ENCODE results near the gene CATSPERE.
"Not testable (repeated sequence)": the region's sequence is repeated elsewhere in the genome, so short reads cannot be mapped to it uniquely, and the experiment has no call there.

CATSPERE gene

DNA sequence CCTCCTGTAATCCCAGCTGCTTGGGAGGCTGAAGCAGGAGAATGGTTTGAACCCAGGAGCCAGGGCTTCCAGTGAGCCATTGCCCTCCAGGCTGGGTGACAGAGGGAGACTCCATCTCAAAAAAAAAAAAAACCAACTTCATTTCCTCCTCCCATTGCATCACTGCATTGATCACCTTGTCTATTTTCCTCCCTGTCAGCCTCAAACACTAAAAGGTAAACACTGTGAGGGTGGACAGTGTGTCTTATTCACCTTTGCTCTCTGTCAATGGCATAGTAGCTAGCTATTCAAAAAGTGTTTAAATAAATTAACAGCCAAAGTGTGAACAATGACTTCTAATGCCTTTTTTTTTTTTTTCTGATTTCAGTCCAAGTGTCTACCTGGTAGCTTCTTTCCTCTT lies 178.5 kb downstream of the CATSPERE start:
- no peak for DNase-seq

- DNase-seq: no peak
Observed at GRCh38 chr1:244640917-244641316, 179.8 kb downstream of the CATSPERE start.

- DNase-seq: no peak
Observed at GRCh38 chr1:244642526-244642925, 181.5 kb downstream of the CATSPERE start.

GRCh38 chr1:244642988-244643387 lies 181.9 kb downstream of the CATSPERE start:
- no peak for DNase-seq

GRCh38 chr1:244645414-244645813 lies 184.3 kb downstream of the CATSPERE start:
- no peak for DNase-seq

DNA sequence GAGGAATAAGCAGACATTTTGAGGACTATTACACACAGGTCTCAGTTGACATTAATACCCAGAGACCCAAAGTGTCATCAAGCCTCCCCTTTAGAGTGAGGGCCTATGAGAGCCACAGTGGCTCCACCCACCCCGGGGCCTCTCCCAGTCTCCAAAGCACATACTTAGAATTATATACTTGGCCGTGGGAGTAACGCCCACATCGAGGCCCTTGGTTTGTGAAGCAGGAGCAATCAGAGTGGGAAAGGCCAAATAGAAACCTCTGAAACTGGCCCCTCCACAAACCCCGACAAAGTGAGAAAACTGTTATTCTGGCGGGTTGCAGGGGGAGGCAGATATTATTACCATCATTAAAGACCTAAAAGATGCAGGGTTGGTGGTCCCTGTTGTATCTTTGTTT lies 184.8 kb downstream of the CATSPERE start:
- no peak for DNase-seq

DNA sequence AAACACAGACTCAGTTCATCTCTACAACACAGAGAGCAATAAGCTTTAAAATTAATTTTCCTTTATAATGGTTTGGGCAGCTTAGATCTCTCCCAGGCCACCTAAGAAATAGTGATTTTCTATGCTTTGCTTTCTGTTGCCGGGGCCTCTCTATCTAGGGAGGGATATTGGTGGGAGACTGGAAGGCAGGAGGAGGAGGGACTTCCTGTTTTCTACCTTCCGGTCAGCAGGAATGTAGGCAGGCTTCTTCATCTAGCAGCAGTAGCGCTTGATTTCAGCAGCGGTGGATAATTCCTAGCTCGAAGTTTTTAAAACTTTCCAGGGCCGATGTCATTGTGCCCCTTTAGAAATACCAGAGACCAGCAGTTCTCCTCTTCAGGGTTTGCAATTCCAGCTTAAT lies 186.7 kb downstream of the CATSPERE start:
- no peak for DNase-seq

GRCh38 chr1:244651956-244652622 lies 191.0 kb downstream of the CATSPERE start:
- no peak for DNase-seq

DNA sequence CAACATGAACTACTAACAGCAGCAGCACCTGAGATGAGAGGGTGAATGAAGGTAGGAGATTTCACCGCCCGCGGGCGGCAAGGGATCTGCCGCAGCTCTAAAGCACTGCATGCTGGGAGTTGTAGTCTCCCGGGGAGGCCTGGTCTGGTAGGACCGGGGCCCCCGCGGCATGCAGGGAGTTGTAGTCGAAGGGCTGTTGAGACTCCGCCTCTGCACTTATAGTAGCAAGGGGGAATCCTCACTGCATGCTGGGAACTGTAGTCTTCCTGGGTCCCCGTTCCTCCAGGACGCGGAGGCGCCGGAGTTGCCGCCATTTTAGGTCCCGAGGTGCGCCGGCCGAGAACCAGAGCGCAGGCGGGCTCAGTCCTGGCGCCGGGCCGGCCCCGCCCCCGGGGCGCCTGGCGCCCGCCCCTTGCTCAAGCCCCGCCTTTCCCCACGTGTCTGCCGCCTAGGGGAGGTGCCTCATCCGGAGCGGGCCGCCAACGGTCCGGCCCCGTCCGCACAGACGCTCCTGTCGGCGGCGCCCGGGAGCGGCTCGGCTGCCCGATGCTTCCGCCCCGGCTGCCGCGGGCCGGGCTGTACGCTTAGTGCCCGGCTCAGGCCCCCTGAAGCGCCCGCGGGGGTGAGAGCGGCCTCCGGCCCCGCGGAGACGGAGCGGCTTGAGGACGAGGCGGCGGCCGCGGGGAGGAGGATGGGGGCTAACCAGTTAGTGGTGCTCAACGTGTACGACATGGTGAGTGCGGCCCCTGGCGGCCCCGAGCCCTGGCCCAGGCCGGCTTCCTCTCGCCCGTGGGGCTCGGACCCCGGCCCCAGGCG lies 191.8 kb downstream of the CATSPERE start, which contains the start of gene DESI2:
TSS of gene DESI2 (plus strand) at position 504 of the 816 bp plus-strand sequence. CDS start at position 692, 188 bp downstream.
- DNase-seq: peak; percentile 99

- DNase-seq: no peak
Observed at GRCh38 chr1:244653439-244654107, 192.5 kb downstream of the CATSPERE start.

- DNase-seq: no peak
Observed at GRCh38 chr1:244654108-244655038, 193.3 kb downstream of the CATSPERE start.

DNA sequence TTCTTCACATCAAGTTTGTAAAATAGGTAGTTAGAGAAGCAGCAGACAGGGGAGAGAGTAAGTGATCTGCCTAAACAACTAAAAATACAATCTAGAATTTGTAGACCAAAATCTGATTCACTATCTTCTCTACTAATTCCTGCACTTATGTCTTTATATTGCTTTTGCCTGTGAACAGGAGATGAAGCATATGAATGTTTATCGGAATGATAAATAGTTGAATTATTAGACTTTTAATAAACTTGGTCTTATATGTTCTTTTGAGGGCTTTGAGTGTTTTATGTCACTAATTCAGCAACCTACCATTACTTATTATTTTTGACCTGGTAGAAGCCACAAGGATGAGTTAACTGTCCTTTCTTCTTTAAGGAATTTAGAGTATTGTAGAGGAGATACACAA lies 194.1 kb downstream of the CATSPERE start:
- DNase-seq: no peak

GRCh38 chr1:244657421-244657820 lies 196.3 kb downstream of the CATSPERE start:
- no peak for DNase-seq

DNA sequence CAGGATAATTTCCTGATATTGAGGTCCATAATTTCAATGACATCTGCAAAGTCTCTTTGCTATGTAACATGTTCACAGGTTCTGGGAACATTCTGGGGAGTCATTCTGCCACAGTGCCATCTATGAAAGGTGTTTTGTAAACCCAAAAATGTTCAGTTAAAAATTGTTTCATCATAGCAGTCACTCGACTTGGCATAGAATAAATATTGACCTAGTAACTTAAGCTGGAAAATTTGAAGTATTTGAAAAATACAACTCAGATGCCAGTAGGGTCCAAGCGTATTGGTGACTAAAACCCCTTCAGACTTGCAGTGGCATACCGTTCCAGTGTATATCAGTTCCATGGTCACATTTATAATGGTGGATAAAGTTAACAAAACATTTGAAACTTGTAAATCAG lies 198.6 kb downstream of the CATSPERE start:
- no peak for DNase-seq

DNA sequence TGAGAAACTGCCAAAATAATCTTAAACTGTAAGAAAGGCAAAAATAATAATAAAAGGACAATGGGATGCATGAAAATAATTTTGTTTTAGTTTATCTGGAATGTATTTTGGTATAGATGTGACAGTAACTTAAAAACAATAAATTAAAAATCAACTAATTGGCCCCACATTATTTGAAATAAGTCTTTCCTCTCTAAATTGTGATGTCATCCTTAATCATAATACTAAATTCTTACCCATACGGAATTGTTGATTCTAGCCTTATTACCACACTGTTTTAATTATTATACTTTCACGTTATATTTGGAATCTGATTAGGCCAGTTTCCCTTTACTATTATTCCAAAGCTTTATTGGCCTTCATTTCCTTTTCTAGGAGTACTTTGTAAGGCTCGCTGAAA lies 199.5 kb downstream of the CATSPERE start:
- no peak for DNase-seq

DNA sequence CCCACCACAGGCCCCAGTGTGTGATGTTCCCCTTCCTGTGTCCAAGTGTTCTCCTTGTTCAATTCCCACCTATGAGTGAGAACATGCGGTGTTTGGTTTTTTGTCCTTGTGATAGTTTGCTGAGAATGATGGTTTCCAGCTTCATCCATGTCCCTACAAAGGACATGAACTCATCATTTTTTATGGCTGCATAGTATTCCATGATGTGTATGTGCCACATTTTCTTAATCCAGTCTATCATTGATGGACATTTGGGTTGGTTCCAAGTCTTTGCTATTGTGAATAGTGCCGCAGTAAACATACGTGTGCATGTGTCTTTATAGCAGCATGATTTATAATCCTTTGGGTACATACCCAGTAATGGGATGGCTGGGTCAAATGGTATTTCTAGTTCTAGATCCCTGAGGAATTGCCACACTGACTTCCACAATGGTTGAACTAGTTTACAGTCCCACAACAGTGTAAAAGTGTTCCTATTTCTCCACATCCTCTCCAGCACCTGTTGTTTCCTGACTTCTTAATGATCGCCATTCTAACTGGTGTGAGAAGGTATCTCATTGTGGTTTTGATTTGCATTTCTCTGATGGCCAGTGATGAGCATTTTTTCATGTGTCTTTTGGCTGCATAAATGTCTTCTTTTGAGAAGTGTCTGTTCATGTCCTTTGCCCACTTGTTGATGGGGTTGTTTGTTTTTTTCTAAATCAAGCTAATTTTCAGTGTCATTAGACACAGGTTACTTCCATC lies 200.7 kb downstream of the CATSPERE start:
- DNase-seq: not testable (repeated sequence)

- no peak for DNase-seq
Observed at GRCh38 chr1:244662599-244662998, 201.5 kb downstream of the CATSPERE start.

GRCh38 chr1:244664353-244664752 lies 203.3 kb downstream of the CATSPERE start:
- no peak for DNase-seq

DNA sequence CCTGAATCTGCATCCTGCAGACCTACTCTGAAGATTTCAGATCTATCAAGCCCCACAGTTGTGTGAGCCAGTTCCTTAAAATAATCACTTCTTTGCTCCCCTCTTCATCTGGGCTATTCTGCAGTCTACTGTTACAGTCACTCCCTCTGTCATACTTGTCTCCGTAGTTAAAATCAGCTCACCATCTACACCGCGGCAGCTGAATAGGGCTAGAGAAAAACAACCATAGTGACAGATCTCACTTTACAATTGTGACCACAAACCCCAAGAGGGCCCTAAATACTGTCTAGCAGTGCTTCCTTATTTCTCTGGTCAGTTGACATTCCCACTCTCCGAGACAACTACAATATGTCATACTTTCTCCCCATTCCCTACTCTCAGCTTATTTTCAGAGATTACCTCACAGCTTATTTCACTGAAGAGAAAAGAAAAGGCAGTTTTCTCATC lies 204.7 kb downstream of the CATSPERE start:
- DNase-seq: no peak

GRCh38 chr1:244666672-244667418 lies 205.8 kb downstream of the CATSPERE start:
- DNase-seq: not testable (repeated sequence)

DNA sequence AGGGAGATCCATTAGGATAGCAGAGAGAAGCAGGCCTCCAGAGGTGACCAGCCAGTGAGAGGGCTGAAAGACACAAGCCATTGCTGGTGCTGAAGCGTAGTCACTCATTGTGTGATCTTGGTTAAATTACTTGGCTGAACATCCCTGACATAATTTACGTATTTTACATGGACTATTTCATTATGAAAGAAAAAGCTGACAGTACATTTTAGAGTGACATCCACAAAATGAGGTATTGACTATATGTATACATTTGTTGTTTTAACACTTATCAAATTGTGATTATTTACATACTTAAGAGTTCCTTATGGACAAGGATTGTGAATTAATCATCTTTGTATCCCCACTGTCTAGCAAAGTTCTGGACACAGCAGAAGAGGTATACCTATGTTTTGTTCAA lies 206.7 kb downstream of the CATSPERE start:
- no peak for DNase-seq

Measured in NCI-H1694 (cell line).